ENCODE results near the gene STRN4. TPM values are rescaled to one million over a fixed set of nuclear protein-coding genes. Genes with fewer than 3 reads are reported as not detected.

STRN4 gene
- total and polyA plus RNA-seq, 2 donors (not counting 1 experiment from before 2014, with no cell fraction given): 111 to 112 TPM

DNA sequence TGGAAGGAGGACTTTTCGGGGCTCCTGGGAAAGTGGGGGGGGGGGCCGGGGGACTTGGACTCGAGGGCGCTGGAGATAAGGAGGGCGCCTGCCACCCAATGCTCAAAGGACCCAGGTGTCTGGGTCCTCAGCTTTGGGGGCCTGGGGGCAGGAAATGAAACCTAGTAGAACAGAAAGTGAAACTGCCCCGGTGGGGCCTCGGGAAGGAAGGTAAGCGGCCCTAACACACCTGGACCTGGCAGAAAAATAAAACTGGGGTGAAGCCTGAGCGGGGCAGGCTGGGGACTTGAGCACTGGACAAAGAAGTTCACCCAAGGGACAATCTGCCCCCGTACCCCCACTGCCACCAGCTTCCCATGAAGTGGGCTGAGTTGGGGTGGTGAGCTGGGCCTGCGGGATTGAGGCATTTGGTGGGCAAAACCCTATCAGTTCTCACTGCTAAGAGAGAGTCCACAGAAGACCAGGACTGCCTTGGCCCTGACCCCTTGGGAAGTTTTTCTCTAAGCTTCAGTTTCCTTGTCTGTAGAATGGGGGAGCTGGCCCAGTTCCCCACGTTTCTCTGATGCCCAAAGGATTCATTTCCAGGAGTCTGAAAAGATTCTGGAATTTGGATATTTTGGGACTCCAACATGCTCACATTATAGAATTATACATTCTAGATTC is 31.7 kb downstream of the STRN4 start:
- Mint-ChIP-seq H3K4me1 (peaks cover 44% of the 10 kb centered on the region), H3K4me3 (peak overlapping the region; percentile 97), H3K27me3 (no peaks in the 10 kb centered on the region), H3K9me3 (ENCODE audit: insufficient read depth) (no peaks in the 10 kb centered on the region), H3K27ac (peak overlapping the region; percentile 94)
- 2% methylated on average over 6 of the region's 12 CpGs for WGBS (ENCODE audit: insufficient coverage)
- ChIA-PET POLR2A (interaction anchor here (0.5 to 1.3 kb wide), 9 partner anchors 9 to 110 kb away, joined by 3 to 6 read pairs (median 5); no protein-coding TSS in a partner anchor), CTCF (interaction anchor here (1.5 to 4.4 kb wide), 6 partner anchors 9 to 126 kb away, joined by 3 to 65 read pairs (median 11); no protein-coding TSS in a partner anchor)
- peak overlapping the region; percentile 92 for H3K9ac ChIP-seq (ENCODE audit: low read length)
- no peaks in the 10 kb centered on the region for H3K27me3 ChIP-seq (replicated peaks in 1 of 4; ENCODE audit: control extremely low read depth in 1 of 4, control insufficient read depth in 3 of 4, insufficient read depth in 4 of 4, low read length in 3 of 4)
- H3K36me3 ChIP-seq (replicated peaks in 1 of 2; ENCODE audit: control extremely low read depth in 1 of 2, control insufficient read depth in 1 of 2, extremely low read depth in 1 of 2, insufficient read depth in 2 of 2, low read length in 1 of 2): peaks cover 0 to 24% of the 10 kb centered on the region in 2 experiments
- TF ChIP-seq, protein P1, sequence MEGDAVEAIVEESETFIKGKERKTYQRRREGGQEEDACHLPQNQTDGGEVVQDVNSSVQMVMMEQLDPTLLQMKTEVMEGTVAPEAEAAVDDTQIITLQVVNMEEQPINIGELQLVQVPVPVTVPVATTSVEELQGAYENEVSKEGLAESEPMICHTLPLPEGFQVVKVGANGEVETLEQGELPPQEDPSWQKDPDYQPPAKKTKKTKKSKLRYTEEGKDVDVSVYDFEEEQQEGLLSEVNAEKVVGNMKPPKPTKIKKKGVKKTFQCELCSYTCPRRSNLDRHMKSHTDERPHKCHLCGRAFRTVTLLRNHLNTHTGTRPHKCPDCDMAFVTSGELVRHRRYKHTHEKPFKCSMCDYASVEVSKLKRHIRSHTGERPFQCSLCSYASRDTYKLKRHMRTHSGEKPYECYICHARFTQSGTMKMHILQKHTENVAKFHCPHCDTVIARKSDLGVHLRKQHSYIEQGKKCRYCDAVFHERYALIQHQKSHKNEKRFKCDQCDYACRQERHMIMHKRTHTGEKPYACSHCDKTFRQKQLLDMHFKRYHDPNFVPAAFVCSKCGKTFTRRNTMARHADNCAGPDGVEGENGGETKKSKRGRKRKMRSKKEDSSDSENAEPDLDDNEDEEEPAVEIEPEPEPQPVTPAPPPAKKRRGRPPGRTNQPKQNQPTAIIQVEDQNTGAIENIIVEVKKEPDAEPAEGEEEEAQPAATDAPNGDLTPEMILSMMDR (IDR thresholded peaks at IDR 0.05): no peak
- TF ChIP-seq EZH2 (IDR thresholded peaks at IDR 0.05; ENCODE audit: borderline replicate concordance, insufficient read depth, low read depth, low read length, poor library complexity, severe bottlenecking): no peak
- no peaks in the 10 kb centered on the region for H3K9me3 ChIP-seq (ENCODE audit: control extremely low read depth in 1 of 3, control insufficient read depth in 2 of 3, insufficient read depth in 1 of 3, low read length in 2 of 3)
- peak overlapping the region; percentile 94 for H3K4me2 ChIP-seq (replicated peaks; ENCODE audit: low read depth, low read length, poor library complexity, severe bottlenecking)
- peak overlapping the region; percentile 77 to 99 (median 92) for H3K4me3 ChIP-seq (ENCODE audit: control extremely low read depth in 1 of 5, extremely low read depth in 1 of 5, insufficient read depth in 1 of 5, low read depth in 2 of 5, low read length in 4 of 5)
- peak; percentile 87 for DNase-seq
- H3K27ac ChIP-seq (ENCODE audit: low read length in 2 of 2): peak overlapping the region; percentile 82 to 89
- H4K20me1 ChIP-seq (ENCODE audit: control insufficient read depth, insufficient read depth, low read length, poor library complexity, severe bottlenecking): peaks cover 52% of the 10 kb centered on the region
- H3K4me1 ChIP-seq (ENCODE audit: control insufficient read depth in 2 of 2, insufficient read depth in 2 of 2, low read length in 2 of 2): peaks cover 32 to 49% of the 10 kb centered on the region in 2 donors
- peak overlapping the region; percentile 50 for H2AFZ ChIP-seq (ENCODE audit: insufficient read depth, low read depth, low read length, poor library complexity, severe bottlenecking)
- intact Hi-C loops (cut with micrococcal nuclease): loop anchor here (1.0 to 5.0 kb wide), 4 partner anchors 10 to 97 kb away; no protein-coding TSS in a partner anchor
- H3K79me2 ChIP-seq (ENCODE audit: control insufficient read depth, insufficient read depth, low read length): peaks cover 71% of the 10 kb centered on the region
- peak; percentile 32 for ATAC-seq (ENCODE audit: low read depth)
